Measurements from ENCODE around the gene DNAAF1. TPM values are rescaled to one million over a fixed set of nuclear protein-coding genes. Genes with fewer than 3 reads are reported as not detected.
A peak's percentile ranks its signal among the peaks of the same experiment; 100 is the strongest.

Gene DNAAF1
- total RNA-seq, 2 donors from 2014 or later: 0.19 TPM; not detected in 1

DNA sequence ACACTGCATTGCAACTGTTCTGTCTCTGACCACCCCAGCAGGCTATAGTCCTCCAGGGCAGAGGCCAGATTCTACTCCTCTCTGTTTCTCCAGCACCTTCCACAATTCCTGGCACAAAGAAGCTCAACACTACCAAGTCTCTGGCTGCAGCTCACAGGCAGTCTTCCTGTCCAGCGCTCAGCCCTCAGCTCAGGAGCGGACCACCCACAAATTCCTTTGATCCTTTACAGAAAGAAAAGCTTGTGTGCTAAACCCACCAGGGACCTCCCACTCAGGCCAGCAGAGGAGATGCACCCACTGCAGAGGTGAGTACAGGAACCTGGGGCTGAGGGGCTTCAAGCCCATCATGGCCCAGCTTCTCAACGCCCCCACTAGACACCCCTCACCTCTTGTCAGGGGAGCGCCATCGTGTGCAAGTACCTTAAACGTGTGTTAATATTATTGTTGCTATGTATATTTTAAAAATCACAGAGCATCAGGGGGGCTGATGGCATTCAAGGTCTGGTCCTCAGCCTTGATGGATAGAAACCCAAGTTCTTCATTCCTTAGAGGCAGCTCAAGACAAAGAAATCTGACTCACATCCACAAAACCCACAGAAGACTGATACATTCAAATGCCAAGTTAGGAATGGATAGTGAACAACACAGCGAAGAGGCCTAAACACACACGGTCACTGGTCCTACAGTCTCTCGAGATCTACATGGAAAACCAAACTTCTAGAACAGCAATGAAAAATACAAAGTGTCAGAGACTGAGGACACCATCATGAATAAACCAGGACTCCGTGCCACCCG is 8.6 kb upstream of the DNAAF1 start:
- ATAC-seq (replicated peaks in 1 of 2): no peak
- H3K27ac Mint-ChIP-seq: no peak overlapping the region
- no peak for DNase-seq
- no peaks in the 10 kb centered on the region for H3K9me3 Mint-ChIP-seq
- H3K4me3 Mint-ChIP-seq: peak overlapping the region; percentile 14 to 47
- peaks cover 60% of the 10 kb centered on the region for H3K4me1 Mint-ChIP-seq (ENCODE audit: low read depth)
- no peaks in the 10 kb centered on the region for H3K36me3 Mint-ChIP-seq (ENCODE audit: insufficient read depth in 2 of 2)
- H3K27me3 Mint-ChIP-seq (ENCODE audit: low read depth): no peaks in the 10 kb centered on the region

- H3K36me3 Mint-ChIP-seq (ENCODE audit: insufficient read depth in 2 of 2): no peaks in the 10 kb centered on the region
- H3K4me1 Mint-ChIP-seq (ENCODE audit: low read depth): peaks cover 64% of the 10 kb centered on the region
- ATAC-seq (replicated peaks in 1 of 2) (no peak), DNase-seq (no peak)
- no peaks in the 10 kb centered on the region for H3K27me3 Mint-ChIP-seq (ENCODE audit: low read depth)
- H3K9me3 Mint-ChIP-seq: no peaks in the 10 kb centered on the region
- H3K27ac Mint-ChIP-seq: no peak overlapping the region
- peak overlapping the region in 1 of 2 donors; percentile 47 for H3K4me3 Mint-ChIP-seq
Measured at GRCh38 chr16:84137287-84137686, 7.8 kb upstream of the DNAAF1 start.

GRCh38 chr16:84137769-84138357 is 7.2 kb upstream of the DNAAF1 start:
- DNase-seq (no peak), ATAC-seq (replicated peaks in 1 of 2) (no peak)
- peak overlapping the region in 1 of 2 donors; percentile 26 for H3K4me3 Mint-ChIP-seq
- no peaks in the 10 kb centered on the region for H3K36me3 Mint-ChIP-seq (ENCODE audit: insufficient read depth in 2 of 2)
- peaks cover 60% of the 10 kb centered on the region for H3K4me1 Mint-ChIP-seq (ENCODE audit: low read depth)
- H3K9me3 Mint-ChIP-seq: no peaks in the 10 kb centered on the region
- H3K27ac Mint-ChIP-seq: no peak overlapping the region
- H3K27me3 Mint-ChIP-seq (ENCODE audit: low read depth): no peaks in the 10 kb centered on the region

- no peaks in the 10 kb centered on the region for H3K9me3 Mint-ChIP-seq
- no peaks in the 10 kb centered on the region for H3K27me3 Mint-ChIP-seq (ENCODE audit: low read depth)
- H3K27ac Mint-ChIP-seq: no peak overlapping the region
- ATAC-seq (replicated peaks in 1 of 2): no peak
- H3K4me3 Mint-ChIP-seq: peak overlapping the region; percentile 63 to 70
- peaks cover 61% of the 10 kb centered on the region for H3K4me1 Mint-ChIP-seq (ENCODE audit: low read depth)
- H3K36me3 Mint-ChIP-seq (ENCODE audit: insufficient read depth in 2 of 2): no peaks in the 10 kb centered on the region
- no peak for DNase-seq
Measured at GRCh38 chr16:84138500-84138823, 6.6 kb upstream of the DNAAF1 start.

- Mint-ChIP-seq H3K9me3 (no peaks in the 10 kb centered on the region), H3K4me3 (peak overlapping the region; percentile 63 to 70), H3K27me3 (ENCODE audit: low read depth) (no peaks in the 10 kb centered on the region), H3K27ac (no peak overlapping the region), H3K36me3 (ENCODE audit: insufficient read depth in 2 of 2) (no peaks in the 10 kb centered on the region), H3K4me1 (ENCODE audit: low read depth) (peaks cover 67% of the 10 kb centered on the region)
- peak; percentile 96 to 98 for ATAC-seq (replicated peaks in 1 of 2)
- DNase-seq: peak; percentile 59 to 60
Measured at GRCh38 chr16:84138824-84139627, 6.1 kb upstream of the DNAAF1 start.

GRCh38 chr16:84139628-84140258 is 5.4 kb upstream of the DNAAF1 start:
- Mint-ChIP-seq H3K36me3 (ENCODE audit: insufficient read depth in 2 of 2) (peaks cover 0 to 3% of the 10 kb centered on the region in 2 donors), H3K4me3 (no peak overlapping the region), H3K27me3 (ENCODE audit: low read depth) (no peaks in the 10 kb centered on the region), H3K4me1 (ENCODE audit: low read depth) (peaks cover 70% of the 10 kb centered on the region), H3K9me3 (no peaks in the 10 kb centered on the region), H3K27ac (no peak overlapping the region)
- ATAC-seq (replicated peaks in 1 of 2) (no peak), DNase-seq (no peak)

GRCh38 chr16:84141143-84141670 is 3.9 kb upstream of the DNAAF1 start:
- H3K36me3 Mint-ChIP-seq (ENCODE audit: insufficient read depth in 2 of 2): peaks cover 0 to 3% of the 10 kb centered on the region in 2 donors
- peak in 1 of 2 donors; percentile 11 for ATAC-seq (replicated peaks in 1 of 2)
- H3K4me3 Mint-ChIP-seq: no peak overlapping the region
- H3K27me3 Mint-ChIP-seq (ENCODE audit: low read depth): peaks cover 1% of the 10 kb centered on the region
- peak; percentile 22 to 35 for DNase-seq
- H3K27ac Mint-ChIP-seq: no peak overlapping the region
- no peaks in the 10 kb centered on the region for H3K9me3 Mint-ChIP-seq
- peaks cover 60% of the 10 kb centered on the region for H3K4me1 Mint-ChIP-seq (ENCODE audit: low read depth)

DNA sequence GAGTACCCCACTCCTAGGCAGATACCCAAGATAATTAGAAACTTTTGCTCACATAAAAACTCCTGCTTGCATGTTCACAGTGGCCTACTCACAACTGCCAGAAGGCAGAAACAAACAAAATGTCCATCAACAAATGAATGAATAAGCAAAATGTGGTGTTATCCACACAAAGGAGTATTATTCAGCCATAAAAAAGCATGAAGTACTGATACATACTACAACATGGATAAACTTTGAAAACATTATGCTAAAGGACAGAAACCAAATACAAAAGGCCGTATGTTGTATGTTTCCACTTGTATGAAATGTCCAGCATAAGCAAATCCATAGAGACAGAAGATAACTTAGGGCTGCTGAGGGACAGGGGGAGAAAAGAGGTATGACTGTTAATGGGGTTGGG is 2.0 kb upstream of the DNAAF1 start:
- no peak for ATAC-seq (replicated peaks in 1 of 2)

DNA sequence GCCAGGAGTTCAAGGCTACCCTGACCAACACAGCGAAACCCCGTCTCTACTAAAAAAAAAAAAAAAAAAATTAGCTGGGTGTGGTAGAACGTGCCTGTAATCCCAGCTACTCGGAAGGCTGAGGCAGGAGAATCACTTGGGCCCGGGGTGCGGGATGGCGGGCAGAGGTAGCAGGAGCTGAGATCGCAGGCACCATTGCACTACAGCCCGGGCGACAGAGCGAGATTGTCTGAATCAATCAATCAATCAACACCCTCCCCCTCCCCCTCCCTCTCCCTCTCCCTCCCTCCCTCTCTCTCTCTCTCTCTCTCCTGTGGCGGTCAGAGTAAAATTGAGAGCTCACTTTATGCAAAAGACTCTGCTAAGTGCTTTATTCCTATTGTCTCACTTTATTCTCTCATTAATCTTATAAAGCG is 1.3 kb upstream of the DNAAF1 start:
- peak overlapping the region; percentile 76 for H3K27ac Mint-ChIP-seq
- peaks cover 6% of the 10 kb centered on the region for H3K27me3 Mint-ChIP-seq (ENCODE audit: low read depth)
- H3K4me1 Mint-ChIP-seq (ENCODE audit: low read depth): peaks cover 34% of the 10 kb centered on the region
- H3K9me3 Mint-ChIP-seq: no peaks in the 10 kb centered on the region
- peaks cover 0 to 3% of the 10 kb centered on the region in 2 donors for H3K36me3 Mint-ChIP-seq (ENCODE audit: insufficient read depth in 2 of 2)
- DNase-seq (peak in 1 of 2 donors; percentile 7), ATAC-seq (replicated peaks in 1 of 2) (no peak)
- peak overlapping the region; percentile 97 to 98 for H3K4me3 Mint-ChIP-seq

More for the DNA sequence above, 2.0 kb upstream of the DNAAF1 start:
- Mint-ChIP-seq H3K4me1 (ENCODE audit: low read depth) (peaks cover 41% of the 10 kb centered on the region), H3K36me3 (ENCODE audit: insufficient read depth in 2 of 2) (peaks cover 0 to 3% of the 10 kb centered on the region in 2 donors), H3K27me3 (ENCODE audit: low read depth) (peaks cover 6% of the 10 kb centered on the region), H3K4me3 (peak overlapping the region; percentile 39 to 49), H3K9me3 (no peaks in the 10 kb centered on the region), H3K27ac (no peak overlapping the region)
- no peak for DNase-seq

DNA sequence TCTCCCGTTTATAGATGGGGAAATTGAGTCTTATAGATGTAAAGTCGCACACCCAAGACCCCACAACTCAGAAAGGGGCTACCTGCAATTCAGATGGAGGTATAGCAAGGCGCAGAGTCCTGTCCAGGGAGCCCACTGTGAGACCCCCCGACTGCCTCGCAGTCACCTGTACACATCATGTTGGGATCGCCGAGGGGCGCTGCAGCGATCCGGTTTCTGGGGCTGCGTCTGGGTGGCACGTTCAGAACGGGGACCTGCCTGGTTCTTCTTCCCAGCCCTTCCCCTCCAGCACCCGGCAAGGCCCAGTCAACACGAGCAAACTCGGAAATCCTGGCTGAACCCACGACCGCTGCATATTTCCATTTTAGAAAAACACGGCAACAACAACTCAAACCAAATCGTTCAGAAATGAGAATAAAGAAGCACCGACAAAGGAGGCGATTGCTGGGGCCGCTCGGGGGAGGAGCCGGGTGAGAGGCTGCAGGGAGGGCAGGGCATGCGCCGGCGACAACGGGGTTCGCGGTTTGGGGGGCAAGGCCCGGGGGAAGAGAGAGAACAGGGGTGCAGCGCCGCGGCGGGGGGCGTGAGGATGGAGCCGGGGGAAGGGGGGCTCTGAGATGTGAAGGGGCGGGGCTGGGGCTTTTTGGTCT is 774 bp upstream of the DNAAF1 start:
- ATAC-seq (replicated peaks in 1 of 2) (peak; percentile 59 to 64), DNase-seq (peak; percentile 46 to 68)
- peak overlapping the region; percentile 76 for H3K27ac Mint-ChIP-seq
- peaks cover 0 to 3% of the 10 kb centered on the region in 2 donors for H3K36me3 Mint-ChIP-seq (ENCODE audit: insufficient read depth in 2 of 2)
- peaks cover 29% of the 10 kb centered on the region for H3K4me1 Mint-ChIP-seq (ENCODE audit: low read depth)
- H3K9me3 Mint-ChIP-seq: no peaks in the 10 kb centered on the region
- peaks cover 6% of the 10 kb centered on the region for H3K27me3 Mint-ChIP-seq (ENCODE audit: low read depth)
- peak overlapping the region; percentile 97 to 98 for H3K4me3 Mint-ChIP-seq

DNA sequence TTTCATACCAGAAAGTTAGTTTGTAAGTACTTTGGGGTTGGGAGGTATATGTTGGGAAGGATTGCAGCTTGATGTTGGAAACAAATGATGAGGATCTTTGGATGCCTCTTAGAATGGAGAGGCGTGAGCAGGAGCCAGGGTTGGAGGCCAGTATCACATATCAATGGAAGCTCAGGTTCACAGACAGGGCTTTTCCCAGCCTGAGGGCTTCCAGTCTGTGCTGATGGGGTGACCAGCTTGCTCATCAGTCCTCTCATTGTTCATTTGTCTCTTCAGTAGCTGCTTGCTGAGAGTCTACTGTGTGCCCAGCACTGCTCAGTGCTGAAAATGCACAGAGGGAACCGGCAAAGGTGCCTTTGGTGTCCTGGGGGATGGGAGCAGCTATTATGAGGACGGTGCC is 5.8 kb downstream of the DNAAF1 start:
- Mint-ChIP-seq H3K27ac (no peak overlapping the region), H3K4me1 (ENCODE audit: low read depth) (no peaks in the 10 kb centered on the region), H3K36me3 (ENCODE audit: insufficient read depth in 2 of 2) (no peaks in the 10 kb centered on the region), H3K9me3 (no peaks in the 10 kb centered on the region), H3K4me3 (no peak overlapping the region), H3K27me3 (ENCODE audit: low read depth) (peaks cover 15% of the 10 kb centered on the region)
- ATAC-seq (replicated peaks in 1 of 2): no peak
- no peak for DNase-seq

DNA sequence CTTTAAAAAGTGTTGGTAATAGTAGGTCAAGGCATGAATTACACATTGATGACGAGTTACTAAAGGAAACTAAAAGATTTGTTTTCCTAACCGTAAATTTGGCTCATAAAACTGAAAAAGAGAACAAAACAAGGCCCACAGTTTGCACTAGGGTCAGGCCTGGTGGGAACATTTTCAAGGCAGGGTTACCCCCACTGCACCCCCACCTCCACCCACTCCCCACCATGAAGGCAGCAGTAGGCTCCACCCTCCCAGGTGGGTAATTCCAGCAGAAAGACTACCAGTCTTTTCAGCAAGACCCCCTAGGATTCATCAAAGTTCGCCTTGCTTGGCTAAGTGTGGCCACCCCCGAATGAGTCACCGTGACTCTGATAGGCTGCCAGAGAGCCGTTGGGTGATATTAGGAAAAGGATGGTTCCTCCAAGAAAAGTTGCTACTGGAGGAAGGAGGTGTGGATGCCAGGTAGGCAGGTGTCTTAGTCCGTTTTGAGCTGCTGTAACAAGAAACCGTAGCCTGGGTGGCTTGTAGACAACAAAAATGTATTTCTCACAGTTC is 8.6 kb downstream of the DNAAF1 start:
- Mint-ChIP-seq H3K36me3 (ENCODE audit: insufficient read depth in 2 of 2) (no peaks in the 10 kb centered on the region), H3K9me3 (no peaks in the 10 kb centered on the region), H3K4me3 (no peak overlapping the region), H3K4me1 (ENCODE audit: low read depth) (peaks cover 7% of the 10 kb centered on the region), H3K27me3 (ENCODE audit: low read depth) (peaks cover 20% of the 10 kb centered on the region), H3K27ac (no peak overlapping the region)
- DNase-seq (no peak), ATAC-seq (replicated peaks in 1 of 2) (no peak)
